Prostate gland (tissue), 2 donors: ENCODE results near the gene FHIT. TPM values are rescaled to one million over a fixed set of nuclear protein-coding genes. Genes with fewer than 3 reads are reported as not detected.

Experiments used
- DNase-seq: peaks from one replicate; pipeline ENCODE4 v3.0.0-alpha.2; 2019; ENCODE audit warnings: low spot score
- H3K27ac ChIP-seq, 2 donors: fragments of 200-600 bp; sonication (generic); 2 replicates each; pipeline ENCODE4 v1.5.1; 2017 to 2019
- H3K27me3 ChIP-seq: fragments of 200-600 bp; sonication (generic); replicated peaks from 2 replicates; pipeline ENCODE4 v1.5.1; 2019; ENCODE audit not compliant: insufficient read depth
- H3K36me3 ChIP-seq, 2 donors: fragments of 200-600 bp; sonication (generic); 1 replicate in 1 of 2; 2 replicates in 1 of 2; pipeline versions ENCODE4 v1.5.1 to v1.8.1; 2017 to 2019
- H3K4me1 ChIP-seq: fragments of 200-600 bp; sonication (generic); replicated peaks from 2 replicates; pipeline ENCODE4 v1.5.1; 2019
- H3K4me3 ChIP-seq, 2 donors: fragments of 200-600 bp; sonication (generic); 2 replicates each; pipeline ENCODE4 v1.5.1; 2017 to 2019
- H3K9me3 ChIP-seq: fragments of 200-600 bp; sonication (generic); 2 replicates; pipeline ENCODE4 v1.5.1; 2017
- POLR2A ChIP-seq: fragments of 450-650 bp; IDR thresholded peaks from one replicate; pipeline ENCODE4 v1.6.1; 2016; ENCODE audit warnings: antibody characterized with exemption, mild to moderate bottlenecking
- POLR2AphosphoS5 ChIP-seq: sonication (generic); formaldehyde crosslinking; IDR thresholded peaks from one replicate; pipeline ENCODE4 v1.6.1; 2017; ENCODE audit warnings: antibody characterized with exemption
- WGBS: methylation state at CpG from one replicate; pipeline ENCODE4 v1.1.5; 2018; 5-methylcytosine and 5-hydroxymethylcytosine counted together
- intact Hi-C: fragments of 100-400 bp; cut with DNase I; formaldehyde crosslinking; loops from one replicate; pipeline ENCODE4 v1.14.2; 2022
- total RNA-seq, 2 donors: library from RNA; depleted of rRNA; stranded (reverse); fragments of >200 nt; gene quantifications; one replicate each; pipeline ENCODE4 v1.1.0, GENCODE V29; 2016
- TF ChIP-seq, protein P1 (sequence below), 4 experiments: fragments of 200-600 bp in 2 of 4; fragments of 450-650 bp in 2 of 4; sonication (generic) in 2 of 4; IDR thresholded peaks; 1 replicate in 3 of 4; 2 replicates in 1 of 4; pipeline ENCODE4 v1.5.1; 2016 to 2019; ENCODE audit warnings: antibody characterized with exemption in 4 of 4, mild to moderate bottlenecking in 2 of 4, moderate library complexity in 2 of 4

The FHIT gene
- total RNA-seq, 2 donors from 2014 or later, result 6.4 to 10.4 TPM

- WGBS, result 39% methylated on average over 2 of the region's 2 CpGs
- TF ChIP-seq POLR2AphosphoS5, result no peak
- no peak for TF ChIP-seq POLR2A
- TF ChIP-seq, protein P1, sequence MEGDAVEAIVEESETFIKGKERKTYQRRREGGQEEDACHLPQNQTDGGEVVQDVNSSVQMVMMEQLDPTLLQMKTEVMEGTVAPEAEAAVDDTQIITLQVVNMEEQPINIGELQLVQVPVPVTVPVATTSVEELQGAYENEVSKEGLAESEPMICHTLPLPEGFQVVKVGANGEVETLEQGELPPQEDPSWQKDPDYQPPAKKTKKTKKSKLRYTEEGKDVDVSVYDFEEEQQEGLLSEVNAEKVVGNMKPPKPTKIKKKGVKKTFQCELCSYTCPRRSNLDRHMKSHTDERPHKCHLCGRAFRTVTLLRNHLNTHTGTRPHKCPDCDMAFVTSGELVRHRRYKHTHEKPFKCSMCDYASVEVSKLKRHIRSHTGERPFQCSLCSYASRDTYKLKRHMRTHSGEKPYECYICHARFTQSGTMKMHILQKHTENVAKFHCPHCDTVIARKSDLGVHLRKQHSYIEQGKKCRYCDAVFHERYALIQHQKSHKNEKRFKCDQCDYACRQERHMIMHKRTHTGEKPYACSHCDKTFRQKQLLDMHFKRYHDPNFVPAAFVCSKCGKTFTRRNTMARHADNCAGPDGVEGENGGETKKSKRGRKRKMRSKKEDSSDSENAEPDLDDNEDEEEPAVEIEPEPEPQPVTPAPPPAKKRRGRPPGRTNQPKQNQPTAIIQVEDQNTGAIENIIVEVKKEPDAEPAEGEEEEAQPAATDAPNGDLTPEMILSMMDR (IDR thresholded peaks at IDR 0.05), result no peak
- Histone ChIP-seq H3K4me1 (no peaks in the 10 kb centered on the region), H3K27ac (no peak overlapping the region), H3K27me3 (no peaks in the 10 kb centered on the region), H3K36me3 (no peaks in the 10 kb centered on the region), H3K9me3 (no peaks in the 10 kb centered on the region), H3K4me3 (no peak overlapping the region)
- intact Hi-C loops, result no loop called here
- no peak for DNase-seq
These were observed 652.6 kb downstream of the FHIT start for GRCh38 chr3:60598671-60599070.

- no peak overlapping the region for H3K27ac ChIP-seq
These were observed 657.2 kb downstream of the FHIT start for GRCh38 chr3:60594025-60594424.

DNA sequence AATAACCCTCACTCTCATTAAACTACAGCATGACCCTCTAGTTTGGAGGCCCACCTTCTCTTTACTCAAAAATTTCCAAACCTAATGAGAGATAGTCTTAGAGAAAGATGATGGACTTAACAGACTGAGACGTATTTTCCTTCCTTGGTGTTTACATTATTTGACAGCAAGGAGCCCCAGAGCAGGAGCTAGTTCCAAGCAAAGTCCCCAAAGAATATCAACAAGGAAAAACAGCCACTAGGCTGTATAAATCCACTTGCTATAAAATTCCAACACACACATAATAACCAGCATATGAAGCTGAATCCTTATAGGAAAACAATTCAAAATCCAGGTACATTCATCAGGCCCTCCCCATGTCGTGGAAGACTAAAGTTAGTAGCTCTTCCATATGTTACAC, 660.0 kb downstream of the FHIT start:
- WGBS, result 85% methylated on average over 2 of the region's 2 CpGs
- DNase-seq, result no peak
- H3K4me1 ChIP-seq, result no peaks in the 10 kb centered on the region
- no peaks in the 10 kb centered on the region for H3K36me3 ChIP-seq
- H3K4me3 ChIP-seq, result no peak overlapping the region
- no peak overlapping the region for H3K27ac ChIP-seq
- no peaks in the 10 kb centered on the region for H3K9me3 ChIP-seq
- TF ChIP-seq POLR2A, result no peak
- TF ChIP-seq POLR2AphosphoS5, result no peak
- TF ChIP-seq, protein P1 (IDR thresholded peaks at IDR 0.05), result no peak
- intact Hi-C loops, result no loop called here
- H3K27me3 ChIP-seq, result no peaks in the 10 kb centered on the region

More at GRCh38 chr3:60594025-60594424, 657.2 kb downstream of the FHIT start:
- H3K4me3 ChIP-seq, result no peak overlapping the region
- peak; percentile 83 for DNase-seq
- WGBS, result 11% methylated on average over 6 of the region's 6 CpGs
- H3K4me1 ChIP-seq, result no peaks in the 10 kb centered on the region
- no peaks in the 10 kb centered on the region for H3K36me3 ChIP-seq
- intact Hi-C loops, result no loop called here
- TF ChIP-seq POLR2A, result no peak
- TF ChIP-seq POLR2AphosphoS5, result peak; percentile 61
- H3K9me3 ChIP-seq, result no peaks in the 10 kb centered on the region
- no peaks in the 10 kb centered on the region for H3K27me3 ChIP-seq

DNA sequence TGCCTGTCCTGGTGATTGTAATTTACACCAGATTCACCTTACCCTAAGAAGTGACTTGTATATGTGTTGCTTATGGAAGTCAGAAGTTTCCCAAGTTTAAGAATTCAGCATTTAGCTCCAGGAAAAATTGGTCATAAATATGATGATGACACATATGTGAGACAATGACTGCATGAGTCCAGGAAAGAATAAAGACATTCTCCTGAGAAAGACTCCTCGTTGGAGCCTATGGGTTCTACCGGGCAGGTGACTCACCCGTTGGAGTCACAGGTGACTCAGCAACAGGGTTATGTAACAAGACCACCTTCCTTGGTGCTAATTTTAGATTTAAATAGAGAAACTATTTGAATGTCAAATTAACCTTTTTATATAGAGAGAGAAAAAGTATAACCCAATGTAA, 662.4 kb downstream of the FHIT start:
- 85% methylated on average over 3 of the region's 3 CpGs for WGBS
- no peaks in the 10 kb centered on the region for H3K4me1 ChIP-seq
- intact Hi-C loops, result no loop called here
- no peaks in the 10 kb centered on the region for H3K9me3 ChIP-seq
- no peak overlapping the region for H3K4me3 ChIP-seq
- H3K36me3 ChIP-seq, result no peaks in the 10 kb centered on the region
- DNase-seq, result no peak
- H3K27me3 ChIP-seq, result no peaks in the 10 kb centered on the region
- TF ChIP-seq, protein P1 (IDR thresholded peaks at IDR 0.05), result no peak
- TF ChIP-seq POLR2A, result no peak
- TF ChIP-seq POLR2AphosphoS5, result no peak
- H3K27ac ChIP-seq, result no peak overlapping the region

DNA sequence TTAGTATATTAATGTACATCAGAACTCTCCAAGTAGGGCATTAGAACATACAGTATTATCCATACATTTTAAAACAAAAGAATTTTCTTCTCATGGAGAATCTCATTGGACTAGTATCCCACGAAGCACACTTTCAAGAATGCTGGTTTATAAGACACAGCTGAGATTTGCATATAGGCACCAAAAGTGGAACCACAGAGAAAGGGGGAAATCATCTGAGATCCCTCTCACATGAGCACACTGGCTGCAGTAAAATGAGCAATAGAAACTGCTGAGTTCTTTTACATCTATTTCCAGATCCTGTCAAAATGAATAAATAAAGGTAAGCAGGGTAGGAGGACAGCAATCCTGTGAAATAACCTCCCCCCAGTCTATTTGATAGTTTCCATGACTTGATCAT, 665.3 kb downstream of the FHIT start:
- TF ChIP-seq POLR2A (no peak), POLR2AphosphoS5 (no peak)
- Histone ChIP-seq H3K9me3 (no peaks in the 10 kb centered on the region), H3K27me3 (no peaks in the 10 kb centered on the region), H3K4me1 (no peaks in the 10 kb centered on the region), H3K4me3 (no peak overlapping the region), H3K27ac (no peak overlapping the region), H3K36me3 (no peaks in the 10 kb centered on the region)
- 0% methylated on average over 1 of the region's 1 CpG for WGBS
- intact Hi-C loops, result no loop called here
- DNase-seq, result no peak

DNA sequence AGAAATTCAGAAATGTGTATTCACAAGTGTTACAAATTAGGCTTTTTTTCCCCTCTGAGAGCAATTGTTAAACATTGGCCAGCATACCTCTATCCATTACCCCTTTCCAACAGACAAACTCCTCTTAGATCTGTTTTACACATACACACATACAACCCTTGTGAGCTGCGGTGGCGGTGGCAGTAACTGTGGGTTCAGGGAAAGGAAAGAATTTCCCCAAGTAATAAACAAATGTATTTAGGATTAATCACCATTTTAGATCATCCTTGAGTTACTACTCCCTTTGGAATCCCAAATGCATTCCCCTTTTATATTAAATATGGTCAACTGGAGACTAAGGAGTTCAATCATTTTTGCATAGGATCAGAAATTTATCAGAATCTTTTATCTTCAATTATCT, 667.0 kb downstream of the FHIT start:
- 100% methylated on average over 2 of the region's 2 CpGs for WGBS
- H3K4me1 ChIP-seq, result no peaks in the 10 kb centered on the region
- no peaks in the 10 kb centered on the region for H3K9me3 ChIP-seq
- DNase-seq, result no peak
- TF ChIP-seq POLR2A (no peak), POLR2AphosphoS5 (no peak)
- TF ChIP-seq, protein P1 (IDR thresholded peaks at IDR 0.05), result no peak
- H3K27ac ChIP-seq, result no peak overlapping the region
- no peaks in the 10 kb centered on the region for H3K27me3 ChIP-seq
- no peak overlapping the region for H3K4me3 ChIP-seq
- intact Hi-C loops, result no loop called here
- no peaks in the 10 kb centered on the region for H3K36me3 ChIP-seq
